ENCODE data around the gene ELOVL2.

DNA sequence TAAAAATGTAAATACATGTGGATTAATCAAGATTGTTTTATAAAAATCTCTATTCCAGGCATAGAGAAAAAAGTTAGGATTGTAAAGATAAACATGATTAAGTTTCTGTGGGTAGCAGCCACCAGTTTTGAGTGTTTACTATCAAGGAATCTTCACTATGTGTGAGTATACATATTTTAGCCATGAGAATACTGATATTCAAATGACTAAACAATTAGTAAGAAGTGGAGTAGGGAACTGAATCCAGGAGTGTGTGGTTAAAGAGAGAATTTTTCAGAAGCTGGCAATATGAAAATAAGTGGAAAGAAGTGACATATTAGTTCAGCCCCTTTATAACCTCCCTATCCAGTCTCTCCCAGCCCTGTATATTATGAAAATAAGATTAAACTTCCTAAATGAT lies 10.3 kb downstream of the ELOVL2 start:
- TF ChIP-seq EZH2 (IDR thresholded peaks at IDR 0.05; ENCODE audit: insufficient read depth, poor library complexity, severe bottlenecking) (no peak), EZH2phosphoT487 (IDR thresholded peaks at IDR 0.05; ENCODE audit: insufficient read depth, low read depth) (peak; percentile 76; the same call in 1 of the 2 replicates)

Measured in GM23248 (cell line).